ENCODE results near the gene XKR3.

DNA sequence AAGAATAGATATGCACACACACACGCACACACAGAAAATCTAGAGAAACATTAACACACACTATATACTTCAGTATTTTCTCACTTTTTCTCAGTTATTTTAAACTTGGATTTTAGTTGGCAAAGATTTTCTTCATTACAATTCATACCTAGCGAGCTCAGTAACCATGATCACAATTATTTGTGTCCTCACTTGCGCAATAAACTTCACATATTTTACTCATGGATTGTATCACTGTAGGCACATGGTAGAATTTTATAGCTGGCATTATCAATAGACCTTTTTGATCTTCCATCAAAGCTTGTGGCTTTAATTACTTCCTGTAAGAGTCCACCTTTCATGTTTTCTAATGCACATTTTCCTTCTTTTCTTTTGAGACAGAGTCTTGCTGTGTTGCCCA is 4.8 kb upstream of the XKR3 start:
- no peak for TF ChIP-seq POLR2A (IDR thresholded peaks at IDR 0.05; ENCODE audit: low read length)
- TF ChIP-seq GATA1 (IDR thresholded peaks at IDR 0.05; ENCODE audit: low read depth, low read length): no peak

Measured in erythroblast (primary cell).